ENCODE results near the gene ITIH5. TPM values are rescaled to one million over a fixed set of nuclear protein-coding genes. Genes with fewer than 3 reads are reported as not detected.

The ITIH5 gene
- total and polyA plus RNA-seq, 2 donors (not counting 1 experiment from before 2014, with no cell fraction given), result not detected

DNA sequence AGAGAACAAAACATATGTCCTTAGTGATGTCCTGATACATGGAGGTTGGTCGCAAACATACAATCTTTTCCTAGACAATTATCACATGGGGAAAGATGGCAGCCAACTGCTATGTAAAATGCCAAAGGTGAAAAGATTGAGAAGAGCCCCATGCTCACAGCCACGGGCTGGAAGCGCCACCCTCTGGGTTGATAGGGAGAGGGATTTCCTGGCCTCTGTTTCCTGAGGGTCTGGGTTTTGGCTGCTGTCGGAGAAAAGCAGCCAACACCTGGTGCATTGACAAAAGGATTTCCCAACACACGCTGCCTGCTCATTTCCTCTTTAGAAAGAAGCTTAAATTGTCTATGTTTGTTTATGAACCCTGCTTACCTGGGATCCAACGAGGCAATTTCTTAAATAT, 43.8 kb downstream of the ITIH5 start:
- Mint-ChIP-seq H3K9me3 (ENCODE audit: insufficient read depth) (no peaks in the 10 kb centered on the region), H3K27me3 (peaks cover 4% of the 10 kb centered on the region), H3K4me3 (no peak overlapping the region), H3K27ac (no peak overlapping the region), H3K4me1 (peaks cover 7% of the 10 kb centered on the region)
- CTCF ChIA-PET, result interaction anchor here (0.8 to 3.2 kb wide), 3 partner anchors 98 to 703 kb away, joined by 3 to 9 read pairs (median 3); no protein-coding TSS in a partner anchor
- H4K20me1 ChIP-seq (ENCODE audit: control insufficient read depth, insufficient read depth, low read length, poor library complexity, severe bottlenecking), result no peaks in the 10 kb centered on the region
- peaks cover 0 to 6% of the 10 kb centered on the region in 2 donors for H3K4me1 ChIP-seq (ENCODE audit: control insufficient read depth in 2 of 2, insufficient read depth in 2 of 2, low read length in 2 of 2)
- H3K4me2 ChIP-seq (replicated peaks; ENCODE audit: low read depth, low read length, poor library complexity, severe bottlenecking), result no peak overlapping the region
- intact Hi-C loops (cut with micrococcal nuclease), result loop anchor here (5.0 kb wide), 1 partner anchor 501 kb away; no protein-coding TSS in a partner anchor
- no peak overlapping the region for H3K27ac ChIP-seq (ENCODE audit: low read length in 2 of 2)
- POLR2A ChIA-PET, result no interaction called here
- H3K9me3 ChIP-seq (ENCODE audit: control extremely low read depth in 1 of 3, control insufficient read depth in 2 of 3, insufficient read depth in 1 of 3, low read length in 2 of 3), result peaks cover 0 to 1% (median 0%) of the 10 kb centered on the region in 3 donors
- whole genome bisulfite sequencing (ENCODE audit: insufficient coverage), result 10% methylated on average over 3 of the region's 6 CpGs
- H3K36me3 ChIP-seq (replicated peaks in 1 of 2; ENCODE audit: control extremely low read depth in 1 of 2, control insufficient read depth in 1 of 2, extremely low read depth in 1 of 2, insufficient read depth in 2 of 2, low read length in 1 of 2), result no peaks in the 10 kb centered on the region
- H3K27me3 ChIP-seq (replicated peaks in 1 of 4; ENCODE audit: control extremely low read depth in 1 of 4, control insufficient read depth in 3 of 4, insufficient read depth in 4 of 4, low read length in 3 of 4), result no peaks in the 10 kb centered on the region
- ATAC-seq (ENCODE audit: low read depth) (no peak), DNase-seq (peak; percentile 10)
- H3K79me2 ChIP-seq (ENCODE audit: control insufficient read depth, insufficient read depth, low read length), result no peaks in the 10 kb centered on the region
- no peak overlapping the region for H3K4me3 ChIP-seq (ENCODE audit: control extremely low read depth in 1 of 5, extremely low read depth in 1 of 5, insufficient read depth in 1 of 5, low read depth in 2 of 5, low read length in 4 of 5)
- TF ChIP-seq, protein P1, sequence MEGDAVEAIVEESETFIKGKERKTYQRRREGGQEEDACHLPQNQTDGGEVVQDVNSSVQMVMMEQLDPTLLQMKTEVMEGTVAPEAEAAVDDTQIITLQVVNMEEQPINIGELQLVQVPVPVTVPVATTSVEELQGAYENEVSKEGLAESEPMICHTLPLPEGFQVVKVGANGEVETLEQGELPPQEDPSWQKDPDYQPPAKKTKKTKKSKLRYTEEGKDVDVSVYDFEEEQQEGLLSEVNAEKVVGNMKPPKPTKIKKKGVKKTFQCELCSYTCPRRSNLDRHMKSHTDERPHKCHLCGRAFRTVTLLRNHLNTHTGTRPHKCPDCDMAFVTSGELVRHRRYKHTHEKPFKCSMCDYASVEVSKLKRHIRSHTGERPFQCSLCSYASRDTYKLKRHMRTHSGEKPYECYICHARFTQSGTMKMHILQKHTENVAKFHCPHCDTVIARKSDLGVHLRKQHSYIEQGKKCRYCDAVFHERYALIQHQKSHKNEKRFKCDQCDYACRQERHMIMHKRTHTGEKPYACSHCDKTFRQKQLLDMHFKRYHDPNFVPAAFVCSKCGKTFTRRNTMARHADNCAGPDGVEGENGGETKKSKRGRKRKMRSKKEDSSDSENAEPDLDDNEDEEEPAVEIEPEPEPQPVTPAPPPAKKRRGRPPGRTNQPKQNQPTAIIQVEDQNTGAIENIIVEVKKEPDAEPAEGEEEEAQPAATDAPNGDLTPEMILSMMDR (IDR thresholded peaks at IDR 0.05), result no peak
- no peak for TF ChIP-seq EZH2 (IDR thresholded peaks at IDR 0.05; ENCODE audit: borderline replicate concordance, insufficient read depth, low read depth, low read length, poor library complexity, severe bottlenecking)
- H3K9ac ChIP-seq (ENCODE audit: low read length), result no peak overlapping the region
- H2AFZ ChIP-seq (ENCODE audit: insufficient read depth, low read depth, low read length, poor library complexity, severe bottlenecking), result no peak overlapping the region

DNA sequence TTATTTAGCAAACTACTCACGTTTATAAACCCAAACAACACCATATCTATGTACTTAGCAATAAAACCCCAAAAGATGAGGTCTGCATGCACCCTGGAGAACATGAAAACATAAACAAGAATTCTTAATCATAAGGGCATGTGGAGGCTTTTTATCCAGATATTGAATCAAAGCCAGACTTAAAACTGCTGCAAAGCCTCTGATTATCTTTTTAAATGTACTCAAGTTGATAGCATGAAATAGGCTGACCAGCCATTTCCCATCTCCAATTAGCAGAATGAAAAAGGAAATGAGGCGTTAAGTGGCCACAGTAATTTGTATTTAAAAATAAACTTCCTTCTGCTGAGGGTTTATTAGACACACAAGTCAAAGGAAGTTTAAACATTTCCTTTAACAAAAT, 48.3 kb downstream of the ITIH5 start:
- POLR2A ChIA-PET, result no interaction called here
- Mint-ChIP-seq H3K4me1 (peaks cover 7% of the 10 kb centered on the region), H3K9me3 (ENCODE audit: insufficient read depth) (no peaks in the 10 kb centered on the region), H3K27ac (no peak overlapping the region), H3K27me3 (peaks cover 17% of the 10 kb centered on the region), H3K4me3 (no peak overlapping the region)
- no peaks in the 10 kb centered on the region for H3K36me3 ChIP-seq (replicated peaks in 1 of 2; ENCODE audit: control extremely low read depth in 1 of 2, control insufficient read depth in 1 of 2, extremely low read depth in 1 of 2, insufficient read depth in 2 of 2, low read length in 1 of 2)
- peaks cover 0 to 4% (median 0%) of the 10 kb centered on the region in 4 experiments for H3K27me3 ChIP-seq (replicated peaks in 1 of 4; ENCODE audit: control extremely low read depth in 1 of 4, control insufficient read depth in 3 of 4, insufficient read depth in 4 of 4, low read length in 3 of 4)
- no peak overlapping the region for H3K27ac ChIP-seq (ENCODE audit: low read length in 2 of 2)
- peaks cover 0 to 1% (median 0%) of the 10 kb centered on the region in 3 donors for H3K9me3 ChIP-seq (ENCODE audit: control extremely low read depth in 1 of 3, control insufficient read depth in 2 of 3, insufficient read depth in 1 of 3, low read length in 2 of 3)
- WGBS (ENCODE audit: insufficient coverage), result no CpG with 5 or more reads among the region's 2 CpGs
- H3K4me1 ChIP-seq (ENCODE audit: control insufficient read depth in 2 of 2, insufficient read depth in 2 of 2, low read length in 2 of 2), result peaks cover 0 to 6% of the 10 kb centered on the region in 2 donors
- no peak overlapping the region for H2AFZ ChIP-seq (ENCODE audit: insufficient read depth, low read depth, low read length, poor library complexity, severe bottlenecking)
- no peak overlapping the region for H3K9ac ChIP-seq (ENCODE audit: low read length)
- H3K79me2 ChIP-seq (ENCODE audit: control insufficient read depth, insufficient read depth, low read length), result no peaks in the 10 kb centered on the region
- ATAC-seq (ENCODE audit: low read depth) (no peak), DNase-seq (no peak)
- intact Hi-C loops (cut with micrococcal nuclease), result no loop called here
- no peak overlapping the region for H3K4me2 ChIP-seq (replicated peaks; ENCODE audit: low read depth, low read length, poor library complexity, severe bottlenecking)
- CTCF ChIA-PET, result no interaction called here
- H3K4me3 ChIP-seq (ENCODE audit: control extremely low read depth in 1 of 5, extremely low read depth in 1 of 5, insufficient read depth in 1 of 5, low read depth in 2 of 5, low read length in 4 of 5), result no peak overlapping the region
- no peaks in the 10 kb centered on the region for H4K20me1 ChIP-seq (ENCODE audit: control insufficient read depth, insufficient read depth, low read length, poor library complexity, severe bottlenecking)
- TF ChIP-seq, protein P1 (IDR thresholded peaks at IDR 0.05), result no peak
- no peak for TF ChIP-seq EZH2 (IDR thresholded peaks at IDR 0.05; ENCODE audit: borderline replicate concordance, insufficient read depth, low read depth, low read length, poor library complexity, severe bottlenecking)
